A549 (cell line): ENCODE measurements around the gene SHKBP1. TPM values are rescaled to one million over a fixed set of nuclear protein-coding genes. Genes with fewer than 3 reads are reported as not detected.

ENCODE experiments used
- ATAC-seq, 2 experiments: fragments of 200-7000 bp in 1 of 2; fragments of >200 bp in 1 of 2; cut with Nextera tagmentation in 1 of 2; cut with Tn5 transposase in 1 of 2; 3 replicates each; pipeline versions ENCODE4 v1.8.0 to v1.9.1; 2018 to 2020; ENCODE audit warnings: mild to moderate bottlenecking in 1 of 2, moderate library complexity in 1 of 2
- CTCF ChIA-PET: fragments of 300-600 bp; sonication (Branson Sonifier 250); formaldehyde crosslinking; extraction: SDS; loops from one replicate; lab custom pipeline; 2021; ENCODE audit warnings: antibody characterized with exemption, inconsistent platforms; lab: Yijun Ruan, JAX
- POLR2A ChIA-PET: fragments of 350-600 bp; formaldehyde crosslinking; extraction: SDS; loops from one replicate; lab custom pipeline; 2021; ENCODE audit warnings: antibody characterized with exemption, inconsistent platforms; lab: Yijun Ruan, JAX
- DNase-seq, 2 experiments: peaks; one replicate each; pipeline versions ENCODE4 v3.0.0 to v3.0.0-alpha.2; 2011 to 2016; ENCODE audit warnings: low read depth in 1 of 2, low spot score in 1 of 2
- FAIRE-seq: peaks from 2 replicates; lab custom pipeline; 2011; peaks lifted over from hg19 to GRCh38; lab: Jason Lieb, UNC
- H3K27ac ChIP-seq, 2 experiments: fragments of >200 bp; sonication (Bioruptor Twin); formaldehyde crosslinking; 3 replicates each; pipeline ENCODE4 v1.5.1; 2016 to 2017
- H3K4me1 ChIP-seq: fragments of >200 bp; sonication (Bioruptor Twin); formaldehyde crosslinking; 3 replicates; pipeline ENCODE4 v1.6.1; 2016
- H3K4me2 ChIP-seq: fragments of >200 bp; sonication (Bioruptor Twin); formaldehyde crosslinking; 3 replicates; pipeline ENCODE4 v1.6.1; 2016
- H3K4me3 ChIP-seq: fragments of >200 bp; sonication (Bioruptor Twin); formaldehyde crosslinking; 3 replicates; pipeline ENCODE4 v1.5.1; 2016
- H3K9me3 ChIP-seq: fragments of >200 bp; sonication (Bioruptor Twin); formaldehyde crosslinking; 3 replicates; pipeline ENCODE4 v1.6.1; 2016
- BHLHE40 ChIP-seq: IDR thresholded peaks from 2 replicates; pipeline ENCODE4 v1.6.1; 2012; ENCODE audit warnings: low read depth, low read length, inconsistent platforms
- CEBPB ChIP-seq, 2 experiments: fragments of >200 bp in 1 of 2; sonication (Bioruptor Twin) in 1 of 2; formaldehyde crosslinking in 1 of 2; IDR thresholded peaks; 2 replicates each; pipeline ENCODE4 v1.6.1; 2012 to 2016
- CHD4 ChIP-seq: fragments of 200-600 bp; sonication (generic); IDR thresholded peaks from 2 replicates; pipeline ENCODE4 v1.6.1; 2016; ENCODE audit warnings: antibody characterized with exemption, mild to moderate bottlenecking, borderline replicate concordance
- EP300 ChIP-seq, 2 experiments: fragments of >200 bp; sonication (Bioruptor Twin); formaldehyde crosslinking; IDR thresholded peaks; 2 replicates in 1 of 2; 3 replicates in 1 of 2; pipeline ENCODE4 v1.6.1; 2016 to 2017
- ESRRA ChIP-seq: fragments of 150-350 bp; IDR thresholded peaks from 2 replicates; pipeline ENCODE4 v1.6.1; 2014; ENCODE audit warnings: mild to moderate bottlenecking, low read length, borderline replicate concordance
- FOSL2 ChIP-seq, 2 experiments: fragments of 450-650 bp in 1 of 2; fragments of >200 bp in 1 of 2; sonication (Bioruptor Twin) in 1 of 2; formaldehyde crosslinking; IDR thresholded peaks; 2 replicates each; pipeline versions ENCODE4 v1.5.0 to v1.6.1; 2016 to 2020; ENCODE audit warnings: mild to moderate bottlenecking in 1 of 2, moderate library complexity in 1 of 2
- GATA3 ChIP-seq: IDR thresholded peaks from 2 replicates; pipeline ENCODE4 v1.6.1; 2012; ENCODE audit warnings: borderline replicate concordance
- HOXB5 ChIP-seq: fragments of 250-450 bp; sonication (Bioruptor Pico); IDR thresholded peaks from 2 replicates; pipeline ENCODE4 v1.5.0; 2020; ENCODE audit warnings: mild to moderate bottlenecking, moderate library complexity
- JUN ChIP-seq, 2 experiments: fragments of >200 bp; sonication (Bioruptor Twin); formaldehyde crosslinking; IDR thresholded peaks; 2 replicates in 1 of 2; 3 replicates in 1 of 2; pipeline ENCODE4 v1.6.1; 2016 to 2017
- KDM1A ChIP-seq: fragments of 200-600 bp; sonication (generic); IDR thresholded peaks from 2 replicates; pipeline ENCODE4 v1.6.1; 2016; ENCODE audit warnings: low read depth, mild to moderate bottlenecking
- KDM5A ChIP-seq: fragments of 200-600 bp; sonication (generic); IDR thresholded peaks from 2 replicates; pipeline ENCODE4 v1.6.1; 2016; ENCODE audit warnings: antibody characterized with exemption, mild to moderate bottlenecking
- MAFK ChIP-seq: fragments of 450-650 bp; IDR thresholded peaks from 2 replicates; pipeline ENCODE4 v1.6.1; 2014; ENCODE audit not compliant: partially characterized antibody
- MAZ ChIP-seq: fragments of 150-350 bp; IDR thresholded peaks from 2 replicates; pipeline ENCODE4 v1.6.1; 2014; ENCODE audit warnings: antibody characterized with exemption, low read depth, low read length, borderline replicate concordance
- MYC ChIP-seq: IDR thresholded peaks from 2 replicates; pipeline ENCODE4 v1.6.1; 2012; ENCODE audit warnings: mild to moderate bottlenecking, inconsistent platforms, low read length, improper control_type of control experiment, borderline replicate concordance
- NFE2L2 ChIP-seq: fragments of 150-350 bp; conservative IDR thresholded peaks from 2 replicates; pipeline ENCODE4 v1.6.1; 2014; ENCODE audit warnings: low read length
- POLR2A ChIP-seq: IDR thresholded peaks from 2 replicates; pipeline ENCODE4 v1.6.1; 2012; ENCODE audit warnings: mild to moderate bottlenecking, low read length
- POLR2AphosphoS2 ChIP-seq: conservative IDR thresholded peaks from 2 replicates; pipeline ENCODE4 v1.6.1; 2012; ENCODE audit warnings: low read length, improper control_type of control experiment, inconsistent platforms
- RAD21 ChIP-seq, 2 experiments: fragments of >200 bp in 1 of 2; sonication (Bioruptor Twin) in 1 of 2; formaldehyde crosslinking in 1 of 2; IDR thresholded peaks in 1 of 2; conservative IDR thresholded peaks in 1 of 2; 2 replicates in 1 of 2; 3 replicates in 1 of 2; pipeline ENCODE4 v1.6.1; 2012 to 2018; ENCODE audit warnings: inconsistent platforms in 1 of 2
- RFX5 ChIP-seq: fragments of 450-650 bp; IDR thresholded peaks from 2 replicates; pipeline ENCODE4 v1.7.1; 2014; ENCODE audit warnings: antibody characterized with exemption, mild to moderate bottlenecking, moderate library complexity
- SMC3 ChIP-seq: fragments of >200 bp; sonication (Bioruptor Twin); formaldehyde crosslinking; IDR thresholded peaks from 3 replicates; pipeline ENCODE4 v1.6.1; 2018; ENCODE audit warnings: inconsistent platforms
- TP53 ChIP-seq: fragments of 250-450 bp; sonication (Bioruptor Pico); IDR thresholded peaks from 2 replicates; pipeline ENCODE4 v1.5.0; 2021; ENCODE audit warnings: mild to moderate bottlenecking, moderate library complexity
- ZC3H11A ChIP-seq: fragments of 450-650 bp; IDR thresholded peaks from 2 replicates; pipeline ENCODE4 v1.6.1; 2014; ENCODE audit warnings: antibody characterized with exemption, mild to moderate bottlenecking
- ZFP36 ChIP-seq: fragments of 450-650 bp; IDR thresholded peaks from 2 replicates; pipeline ENCODE4 v1.6.1; 2014; ENCODE audit warnings: borderline replicate concordance; ENCODE audit not compliant: partially characterized antibody
- ZNF302 ChIP-seq: fragments of 250-450 bp; sonication (Bioruptor Pico); IDR thresholded peaks from 2 replicates; pipeline ENCODE4 v1.9.0; 2021; ENCODE audit warnings: inconsistent platforms, mild to moderate bottlenecking, moderate library complexity
- WGBS: methylation state at CpG from one replicate; pipeline ENCODE4 v1.1.6; 2017; ENCODE audit errors: missing lambda C conversion rate; 5-methylcytosine and 5-hydroxymethylcytosine counted together
- polyA plus RNA-seq, 4 experiments: library from polyadenylated mRNA; depleted of rRNA in 3 of 4; stranded (reverse); fragments of >200 nt; fragmentation: RNase III in 1 of 4; extraction: RNeasy Plus Mini Kit Qiagen cat#74134 plus additional on column Dnase treatment in 1 of 4; gene quantifications; 2 replicates in 3 of 4; 3 replicates in 1 of 4; pipeline ENCODE4 v1.2.3, GENCODE V29; 2011 to 2017
- TF ChIP-seq, protein P1 (sequence below): IDR thresholded peaks from 2 replicates; pipeline ENCODE4 v1.6.1; 2012; ENCODE audit warnings: low read depth, borderline replicate concordance
- TF ChIP-seq, protein P2 (sequence below): fragments of >200 bp; sonication (Bioruptor Twin); formaldehyde crosslinking; IDR thresholded peaks from 3 replicates; pipeline ENCODE4 v1.6.1; 2016
- TF ChIP-seq, protein P3 (sequence below): fragments of >200 bp; sonication (Bioruptor Twin); formaldehyde crosslinking; IDR thresholded peaks from 3 replicates; pipeline ENCODE4 v1.5.1; 2016
- TF ChIP-seq, protein P4 (sequence below): IDR thresholded peaks from 2 replicates; pipeline ENCODE4 v1.6.1; 2012
- TF ChIP-seq, protein P5 (sequence below): fragments of 200-600 bp; sonication (generic); IDR thresholded peaks from 2 replicates; pipeline ENCODE4 v1.6.1; 2016; ENCODE audit warnings: antibody characterized with exemption, mild to moderate bottlenecking, moderate library complexity
- TF ChIP-seq, protein P6 (sequence below): IDR thresholded peaks from 2 replicates; pipeline ENCODE4 v1.6.1; 2012

The SHKBP1 gene
- polyA plus RNA-seq, 2 of the 4 experiments (the other 2 are of a cell fraction) = 75.2 to 123 TPM

DNA sequence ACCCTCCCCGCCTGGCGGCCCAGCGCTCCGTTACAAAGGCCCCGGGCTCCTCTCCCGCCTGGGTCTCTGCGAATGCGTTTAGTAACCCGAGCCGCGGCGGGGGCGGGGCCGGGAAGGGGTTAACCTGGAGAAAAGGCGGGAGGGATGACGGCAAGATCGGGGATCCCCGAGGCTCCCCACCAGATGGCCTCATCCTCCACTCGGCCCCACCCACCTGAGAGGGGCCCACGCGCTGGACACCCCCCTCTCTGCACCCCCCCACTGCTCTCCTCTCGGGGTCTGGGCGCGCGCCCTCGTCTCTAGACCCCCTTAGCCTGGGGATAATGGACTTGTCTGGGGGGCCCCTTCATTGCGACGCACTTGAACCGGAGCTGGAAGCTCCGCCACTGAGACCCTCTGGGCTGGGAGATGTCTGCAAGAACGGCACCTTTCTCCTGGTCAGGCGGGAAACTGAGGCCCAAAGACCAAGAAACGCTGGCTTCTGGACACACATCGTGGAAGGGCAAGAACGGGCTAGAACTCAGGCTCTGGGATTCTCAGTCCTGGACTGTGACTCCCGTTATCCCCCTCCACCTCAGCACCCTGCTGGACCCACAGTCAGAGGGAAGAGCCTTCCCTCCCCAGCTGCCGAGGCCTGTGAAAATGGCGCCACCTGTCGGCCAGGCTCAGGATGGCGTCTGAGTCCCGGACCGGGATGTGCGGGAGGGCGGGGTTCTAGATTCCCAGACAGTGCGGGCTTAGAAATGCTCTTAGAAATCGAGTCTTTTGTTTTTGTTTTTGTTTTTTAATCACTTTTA lies 21.6 kb downstream of the SHKBP1 start:
- FAIRE-seq (peak; percentile 100), ATAC-seq (peak; percentile 49 to 76), DNase-seq (peak; percentile 97 to 99)
- H3K4me1 ChIP-seq = peaks cover 56% of the 10 kb centered on the region
- CTCF ChIA-PET = interaction anchor here (0.6 to 35.2 kb wide), 29 partner anchors 8 to 545 kb away, joined by 3 to 2247 read pairs (median 4); partner anchors contain the start of genes BLVRB, COQ8B and SPTBN4
- under 1% methylated on average over 39 of the region's 46 CpGs for WGBS
- H3K4me2 ChIP-seq = peak overlapping the region; percentile 94
- H3K4me3 ChIP-seq = peak overlapping the region; percentile 47
- POLR2A ChIA-PET = interaction anchor here (0.6 to 2.3 kb wide), 9 partner anchors 15 to 165 kb away, joined by 3 to 9 read pairs (median 4); partner anchors contain the start of gene BLVRB
- TF ChIP-seq, protein P1, sequence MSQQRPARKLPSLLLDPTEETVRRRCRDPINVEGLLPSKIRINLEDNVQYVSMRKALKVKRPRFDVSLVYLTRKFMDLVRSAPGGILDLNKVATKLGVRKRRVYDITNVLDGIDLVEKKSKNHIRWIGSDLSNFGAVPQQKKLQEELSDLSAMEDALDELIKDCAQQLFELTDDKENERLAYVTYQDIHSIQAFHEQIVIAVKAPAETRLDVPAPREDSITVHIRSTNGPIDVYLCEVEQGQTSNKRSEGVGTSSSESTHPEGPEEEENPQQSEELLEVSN = peak; percentile 90
- TF ChIP-seq CEBPB (IDR thresholded peaks at IDR 0.05) = no peak
- peak in 1 of 2 experiments; percentile 66; a peak in 1 of 5 replicates for TF ChIP-seq JUN (IDR thresholded peaks at IDR 0.05)
- TF ChIP-seq FOSL2 (IDR thresholded peaks at IDR 0.05) = no peak
- peak; percentile 13; the same call in 1 of the 2 replicates for TF ChIP-seq FOSL2 (CRISPR knock-in tag; IDR thresholded peaks at IDR 0.05)
- no peak for TF ChIP-seq POLR2AphosphoS2
- TF ChIP-seq RFX5 = peak; percentile 19; the same call in 1 of the 2 replicates
- no peak for TF ChIP-seq TP53
- no peak for TF ChIP-seq EP300 (IDR thresholded peaks at IDR 0.05)
- TF ChIP-seq, protein P2, sequence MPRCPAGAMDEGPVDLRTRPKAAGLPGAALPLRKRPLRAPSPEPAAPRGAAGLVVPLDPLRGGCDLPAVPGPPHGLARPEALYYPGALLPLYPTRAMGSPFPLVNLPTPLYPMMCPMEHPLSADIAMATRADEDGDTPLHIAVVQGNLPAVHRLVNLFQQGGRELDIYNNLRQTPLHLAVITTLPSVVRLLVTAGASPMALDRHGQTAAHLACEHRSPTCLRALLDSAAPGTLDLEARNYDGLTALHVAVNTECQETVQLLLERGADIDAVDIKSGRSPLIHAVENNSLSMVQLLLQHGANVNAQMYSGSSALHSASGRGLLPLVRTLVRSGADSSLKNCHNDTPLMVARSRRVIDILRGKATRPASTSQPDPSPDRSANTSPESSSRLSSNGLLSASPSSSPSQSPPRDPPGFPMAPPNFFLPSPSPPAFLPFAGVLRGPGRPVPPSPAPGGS = peak; percentile 49; the same call in 1 of the 3 replicates
- no peak for TF ChIP-seq ZFP36
- no peak for TF ChIP-seq HOXB5 (CRISPR knock-in tag)
- TF ChIP-seq KDM1A = no peak
- TF ChIP-seq KDM5A = no peak
- no peak for TF ChIP-seq ESRRA
- TF ChIP-seq GATA3 = peak; percentile 73; the same call in 1 of the 2 replicates
- 0 out of 2 replicates have a peak, but pooled peaks have one; percentile 12 for TF ChIP-seq MYC
- TF ChIP-seq ZC3H11A = 0 out of 2 replicates have a peak, but pooled peaks have one; percentile 12
- TF ChIP-seq BHLHE40 = peak; percentile 9; the same call in 1 of the 2 replicates
- TF ChIP-seq, protein P3, sequence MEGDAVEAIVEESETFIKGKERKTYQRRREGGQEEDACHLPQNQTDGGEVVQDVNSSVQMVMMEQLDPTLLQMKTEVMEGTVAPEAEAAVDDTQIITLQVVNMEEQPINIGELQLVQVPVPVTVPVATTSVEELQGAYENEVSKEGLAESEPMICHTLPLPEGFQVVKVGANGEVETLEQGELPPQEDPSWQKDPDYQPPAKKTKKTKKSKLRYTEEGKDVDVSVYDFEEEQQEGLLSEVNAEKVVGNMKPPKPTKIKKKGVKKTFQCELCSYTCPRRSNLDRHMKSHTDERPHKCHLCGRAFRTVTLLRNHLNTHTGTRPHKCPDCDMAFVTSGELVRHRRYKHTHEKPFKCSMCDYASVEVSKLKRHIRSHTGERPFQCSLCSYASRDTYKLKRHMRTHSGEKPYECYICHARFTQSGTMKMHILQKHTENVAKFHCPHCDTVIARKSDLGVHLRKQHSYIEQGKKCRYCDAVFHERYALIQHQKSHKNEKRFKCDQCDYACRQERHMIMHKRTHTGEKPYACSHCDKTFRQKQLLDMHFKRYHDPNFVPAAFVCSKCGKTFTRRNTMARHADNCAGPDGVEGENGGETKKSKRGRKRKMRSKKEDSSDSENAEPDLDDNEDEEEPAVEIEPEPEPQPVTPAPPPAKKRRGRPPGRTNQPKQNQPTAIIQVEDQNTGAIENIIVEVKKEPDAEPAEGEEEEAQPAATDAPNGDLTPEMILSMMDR = peak; percentile 100
- TF ChIP-seq, protein P4, sequence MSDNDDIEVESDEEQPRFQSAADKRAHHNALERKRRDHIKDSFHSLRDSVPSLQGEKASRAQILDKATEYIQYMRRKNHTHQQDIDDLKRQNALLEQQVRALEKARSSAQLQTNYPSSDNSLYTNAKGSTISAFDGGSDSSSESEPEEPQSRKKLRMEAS = peak; percentile 75; the same call in 1 of the 2 replicates
- peak; percentile 6 for TF ChIP-seq MAFK
- peak; percentile 38; the same call in 1 of the 2 replicates for TF ChIP-seq MAZ
- no peak for TF ChIP-seq CHD4
- TF ChIP-seq POLR2A = 0 out of 2 replicates have a peak, but pooled peaks have one; percentile 23
- no peak for TF ChIP-seq ZNF302 (CRISPR knock-in tag)
- TF ChIP-seq SMC3 = peak; percentile 98
- TF ChIP-seq NFE2L2 = no peak
- TF ChIP-seq, protein P5, sequence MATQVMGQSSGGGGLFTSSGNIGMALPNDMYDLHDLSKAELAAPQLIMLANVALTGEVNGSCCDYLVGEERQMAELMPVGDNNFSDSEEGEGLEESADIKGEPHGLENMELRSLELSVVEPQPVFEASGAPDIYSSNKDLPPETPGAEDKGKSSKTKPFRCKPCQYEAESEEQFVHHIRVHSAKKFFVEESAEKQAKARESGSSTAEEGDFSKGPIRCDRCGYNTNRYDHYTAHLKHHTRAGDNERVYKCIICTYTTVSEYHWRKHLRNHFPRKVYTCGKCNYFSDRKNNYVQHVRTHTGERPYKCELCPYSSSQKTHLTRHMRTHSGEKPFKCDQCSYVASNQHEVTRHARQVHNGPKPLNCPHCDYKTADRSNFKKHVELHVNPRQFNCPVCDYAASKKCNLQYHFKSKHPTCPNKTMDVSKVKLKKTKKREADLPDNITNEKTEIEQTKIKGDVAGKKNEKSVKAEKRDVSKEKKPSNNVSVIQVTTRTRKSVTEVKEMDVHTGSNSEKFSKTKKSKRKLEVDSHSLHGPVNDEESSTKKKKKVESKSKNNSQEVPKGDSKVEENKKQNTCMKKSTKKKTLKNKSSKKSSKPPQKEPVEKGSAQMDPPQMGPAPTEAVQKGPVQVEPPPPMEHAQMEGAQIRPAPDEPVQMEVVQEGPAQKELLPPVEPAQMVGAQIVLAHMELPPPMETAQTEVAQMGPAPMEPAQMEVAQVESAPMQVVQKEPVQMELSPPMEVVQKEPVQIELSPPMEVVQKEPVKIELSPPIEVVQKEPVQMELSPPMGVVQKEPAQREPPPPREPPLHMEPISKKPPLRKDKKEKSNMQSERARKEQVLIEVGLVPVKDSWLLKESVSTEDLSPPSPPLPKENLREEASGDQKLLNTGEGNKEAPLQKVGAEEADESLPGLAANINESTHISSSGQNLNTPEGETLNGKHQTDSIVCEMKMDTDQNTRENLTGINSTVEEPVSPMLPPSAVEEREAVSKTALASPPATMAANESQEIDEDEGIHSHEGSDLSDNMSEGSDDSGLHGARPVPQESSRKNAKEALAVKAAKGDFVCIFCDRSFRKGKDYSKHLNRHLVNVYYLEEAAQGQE = no peak
- peak; percentile 100 for TF ChIP-seq RAD21 (conservative IDR thresholded peaks at IDR 0.05 in 1 of 2, IDR thresholded peaks at IDR 0.05 in 1 of 2)
- TF ChIP-seq, protein P6, sequence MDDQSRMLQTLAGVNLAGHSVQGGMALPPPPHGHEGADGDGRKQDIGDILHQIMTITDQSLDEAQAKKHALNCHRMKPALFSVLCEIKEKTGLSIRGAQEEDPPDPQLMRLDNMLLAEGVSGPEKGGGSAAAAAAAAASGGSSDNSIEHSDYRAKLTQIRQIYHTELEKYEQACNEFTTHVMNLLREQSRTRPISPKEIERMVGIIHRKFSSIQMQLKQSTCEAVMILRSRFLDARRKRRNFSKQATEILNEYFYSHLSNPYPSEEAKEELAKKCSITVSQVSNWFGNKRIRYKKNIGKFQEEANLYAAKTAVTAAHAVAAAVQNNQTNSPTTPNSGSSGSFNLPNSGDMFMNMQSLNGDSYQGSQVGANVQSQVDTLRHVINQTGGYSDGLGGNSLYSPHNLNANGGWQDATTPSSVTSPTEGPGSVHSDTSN = peak; percentile 29; the same call in 1 of the 2 replicates
- peak overlapping the region; percentile 66 to 85 for H3K27ac ChIP-seq
- H3K9me3 ChIP-seq = no peaks in the 10 kb centered on the region
